GM21717 (cell line): ENCODE results near the gene SULT1E1.
"Not testable (repeated sequence)": the region's sequence is repeated elsewhere in the genome, so short reads cannot be mapped to it uniquely, and the experiment has no call there.

Source experiments
- ATAC-seq: cut with Tn5 transposase; IDR thresholded peaks from one replicate; pipeline ENCODE4 v1.9.1; 2021; ENCODE audit warnings: mild to moderate bottlenecking, moderate library complexity; ENCODE audit not compliant: unreplicated experiment

The SULT1E1 gene

GRCh38 chr4:69843932-69844331 lies 16.0 kb downstream of the SULT1E1 start:
- ATAC-seq = no peak

- ATAC-seq = no peak
These were observed 16.6 kb downstream of the SULT1E1 start for GRCh38 chr4:69843301-69843700.

- no peak for ATAC-seq
These were observed 21.0 kb downstream of the SULT1E1 start for GRCh38 chr4:69838977-69839376.

- ATAC-seq = no peak
These were observed 23.7 kb downstream of the SULT1E1 start for GRCh38 chr4:69836287-69836686.

- ATAC-seq = no peak
These were observed 24.2 kb downstream of the SULT1E1 start for GRCh38 chr4:69835766-69836165.

- ATAC-seq = no peak
These were observed 26.7 kb downstream of the SULT1E1 start for GRCh38 chr4:69833251-69833650.

- no peak for ATAC-seq
These were observed 27.5 kb downstream of the SULT1E1 start for GRCh38 chr4:69832326-69833030.

GRCh38 chr4:69831646-69832325 lies 28.2 kb downstream of the SULT1E1 start:
- ATAC-seq = peak; percentile 99

GRCh38 chr4:69831270-69831627 lies 28.7 kb downstream of the SULT1E1 start:
- no peak for ATAC-seq

GRCh38 chr4:69830560-69831269 lies 29.2 kb downstream of the SULT1E1 start:
- ATAC-seq = peak; percentile 23

- ATAC-seq = no peak
These were observed 29.8 kb downstream of the SULT1E1 start for GRCh38 chr4:69830192-69830559.

GRCh38 chr4:69829678-69830077 lies 30.3 kb downstream of the SULT1E1 start:
- no peak for ATAC-seq

GRCh38 chr4:69828828-69829227 lies 31.1 kb downstream of the SULT1E1 start:
- ATAC-seq = no peak

GRCh38 chr4:69825056-69825455 lies 34.9 kb downstream of the SULT1E1 start:
- not testable (repeated sequence) for ATAC-seq

GRCh38 chr4:69823481-69824186 lies 36.3 kb downstream of the SULT1E1 start:
- ATAC-seq = peak; percentile 91

- ATAC-seq = no peak
These were observed 36.9 kb downstream of the SULT1E1 start for GRCh38 chr4:69823048-69823447.

GRCh38 chr4:69822198-69822597 lies 37.7 kb downstream of the SULT1E1 start:
- ATAC-seq = no peak

GRCh38 chr4:69818060-69818639 lies 41.8 kb downstream of the SULT1E1 start:
- no peak for ATAC-seq

GRCh38 chr4:69816236-69816635 lies 43.7 kb downstream of the SULT1E1 start:
- ATAC-seq = no peak

- no peak for ATAC-seq
These were observed 46.3 kb downstream of the SULT1E1 start for GRCh38 chr4:69813628-69814027.

GRCh38 chr4:69811166-69811565 lies 48.8 kb downstream of the SULT1E1 start:
- no peak for ATAC-seq
